NCI-H345 treated with DMSO at 0.1 percent for 48 hours (cell line): ENCODE results near the gene GABRR1.

Experiments used
- DNase-seq: peaks from one replicate; lab custom pipeline; 2025; ENCODE audit not compliant: unreplicated experiment; lab: John Stamatoyannopoulos, UW

Gene GABRR1

DNA sequence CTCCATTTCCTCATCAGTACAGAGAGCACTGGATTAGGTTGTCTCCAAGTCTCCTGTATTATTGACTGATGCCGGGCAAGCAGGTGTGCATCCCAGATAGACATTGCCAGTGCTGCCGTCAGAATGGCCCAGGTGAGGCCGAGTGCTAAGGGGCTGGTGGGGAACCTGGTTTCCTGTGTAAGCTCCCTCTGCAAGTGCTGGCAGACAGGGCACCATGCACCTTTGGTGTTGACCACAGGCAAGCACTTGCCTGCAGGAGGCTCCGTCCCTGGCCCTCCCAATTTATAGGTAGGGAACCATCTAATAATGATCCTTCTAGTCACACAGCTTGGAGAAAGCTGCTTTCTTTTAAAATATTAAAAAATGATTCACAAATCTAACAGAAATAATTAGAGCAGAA lies 747 bp downstream of the GABRR1 start:
- no peak for DNase-seq

DNA sequence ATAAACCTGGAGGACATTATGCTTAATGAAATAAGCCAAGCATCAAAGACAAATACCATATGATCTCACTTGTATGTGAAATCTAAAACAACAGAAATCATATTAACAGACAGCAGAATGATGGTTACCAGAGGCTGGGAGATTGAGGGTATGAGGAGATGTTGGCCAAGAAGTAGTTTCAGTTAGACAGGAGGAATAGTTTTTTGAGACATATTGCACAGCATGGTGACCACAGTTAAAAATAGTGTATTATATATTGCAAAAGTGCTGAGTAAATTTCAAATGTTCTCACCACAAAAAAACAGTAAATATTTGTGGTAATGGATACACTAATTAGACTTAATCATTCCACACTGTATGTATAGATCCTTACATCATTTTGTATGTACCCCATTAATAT lies 1.8 kb downstream of the GABRR1 start:
- no peak for DNase-seq

DNA sequence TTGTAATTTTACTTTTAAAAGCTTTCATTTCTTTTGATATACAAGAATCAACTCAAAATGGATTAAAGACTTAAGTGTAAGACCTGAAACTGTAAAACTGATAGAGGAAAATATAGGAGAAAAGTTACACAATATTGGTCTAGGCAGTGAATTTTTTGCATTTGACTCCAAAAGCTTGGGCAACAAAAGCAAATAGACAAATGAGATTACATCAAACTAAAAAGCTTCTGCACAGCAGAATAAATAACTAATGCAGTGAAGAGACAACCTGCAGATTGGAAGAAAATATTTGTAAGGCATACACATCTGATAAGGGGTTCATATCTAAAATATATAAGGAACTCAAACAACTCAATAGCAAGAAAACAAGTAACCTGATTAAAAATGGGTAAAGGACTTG lies 3.0 kb downstream of the GABRR1 start:
- DNase-seq, result no peak

DNA sequence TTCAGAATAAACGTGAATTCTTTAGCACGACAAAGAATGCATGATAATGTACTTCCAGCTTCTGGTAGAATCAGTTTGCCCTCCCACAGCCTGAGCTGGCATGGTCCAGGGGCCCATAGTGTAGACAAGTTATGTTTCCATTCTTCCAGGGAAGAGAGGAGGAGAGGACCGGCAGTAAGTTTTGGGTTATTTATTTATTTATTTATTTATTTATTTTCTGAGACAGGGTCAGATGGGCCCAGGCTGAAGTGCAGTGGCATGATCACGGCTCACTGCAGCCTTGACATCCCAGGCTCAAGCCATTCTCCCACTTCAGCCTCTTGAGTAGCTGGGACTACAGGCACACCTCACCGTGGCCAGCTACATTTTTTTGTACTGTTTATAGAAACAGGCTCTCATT lies 4.7 kb downstream of the GABRR1 start:
- DNase-seq, result no peak

DNA sequence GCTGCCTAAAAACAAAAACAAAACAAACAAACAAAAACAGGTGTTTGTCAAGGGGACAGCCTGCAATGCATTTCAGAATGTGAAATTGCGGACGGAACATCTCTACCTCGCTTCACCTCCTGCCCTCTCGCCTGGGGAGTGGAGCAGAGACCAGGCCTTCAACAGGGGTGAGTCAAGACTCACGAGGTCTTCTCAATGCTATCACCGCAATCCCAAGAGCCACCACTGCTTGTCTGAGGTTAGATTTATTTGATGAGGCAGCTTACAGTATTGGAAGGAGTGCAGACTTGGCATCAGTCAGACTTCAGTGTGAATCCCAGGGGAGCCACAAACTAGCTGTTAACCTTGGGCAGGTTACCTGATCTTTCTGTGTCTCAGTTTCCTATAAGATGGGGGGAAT lies 7.7 kb downstream of the GABRR1 start:
- DNase-seq, result no peak

DNA sequence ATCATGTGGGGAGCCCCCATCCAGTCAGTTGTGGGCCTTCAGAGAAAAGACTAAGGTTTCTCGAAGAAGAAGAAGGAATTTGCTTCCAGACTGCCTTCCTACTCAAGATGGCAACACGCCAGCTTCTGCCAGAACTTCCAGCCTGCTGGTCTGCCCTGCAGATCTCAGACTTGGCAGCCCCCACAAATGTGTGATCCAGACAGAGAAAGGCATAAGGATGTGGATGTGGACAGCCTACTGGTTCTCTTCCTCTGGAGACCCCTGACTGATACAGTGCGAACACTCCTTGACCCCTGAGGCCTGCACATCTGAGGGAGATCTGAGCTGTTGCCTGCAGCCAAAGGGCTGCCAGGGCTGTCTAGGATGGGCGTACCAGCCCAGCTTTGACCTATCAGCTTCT lies 8.6 kb downstream of the GABRR1 start:
- no peak for DNase-seq

DNA sequence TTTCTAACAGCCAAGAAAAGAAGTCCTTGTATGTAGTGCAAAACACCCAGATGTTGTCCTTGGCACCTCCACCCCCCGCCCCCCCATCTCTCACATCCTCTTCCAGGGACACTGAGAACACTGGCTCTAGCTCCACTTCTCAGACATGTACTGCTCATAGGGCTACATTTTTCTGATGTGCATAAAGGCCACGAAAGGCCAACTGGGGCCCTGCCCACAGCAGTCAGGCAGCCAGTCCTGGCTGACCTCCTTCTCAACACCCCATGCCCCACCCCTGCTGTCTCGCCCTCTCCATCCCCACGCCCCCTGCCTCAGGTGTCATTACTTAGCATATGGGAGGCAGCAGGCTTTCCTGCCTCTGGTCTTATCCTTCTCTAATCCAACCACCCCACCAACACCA lies 11.3 kb downstream of the GABRR1 start:
- no peak for DNase-seq

- DNase-seq, result no peak
Measured at GRCh38 chr6:89204096-89204495, 13.1 kb downstream of the GABRR1 start.

DNA sequence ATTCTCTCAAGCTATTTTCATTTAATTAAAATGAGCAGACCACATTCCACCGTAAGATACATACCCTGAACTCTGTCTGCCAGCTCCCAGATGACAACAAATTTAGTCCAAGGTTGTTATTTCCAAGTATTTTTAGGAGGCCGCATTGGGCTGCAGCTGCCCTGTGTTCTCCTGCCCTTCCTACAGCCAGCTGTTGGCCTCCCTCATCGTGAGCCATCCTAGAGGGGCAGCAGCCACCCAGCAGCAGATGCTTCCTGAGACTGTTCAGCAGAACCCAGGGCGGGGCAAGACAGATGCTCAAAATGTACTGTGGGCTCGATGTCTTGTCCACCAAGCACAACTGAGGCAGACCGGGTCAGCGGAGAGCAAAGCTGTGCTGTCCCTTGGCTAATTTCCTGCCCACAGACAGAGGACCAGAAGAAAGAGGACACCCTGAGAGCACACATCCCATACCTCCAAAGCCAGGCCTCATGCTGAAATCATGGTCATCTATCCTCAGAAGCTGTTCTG lies 16.4 kb downstream of the GABRR1 start:
- no peak for DNase-seq

DNA sequence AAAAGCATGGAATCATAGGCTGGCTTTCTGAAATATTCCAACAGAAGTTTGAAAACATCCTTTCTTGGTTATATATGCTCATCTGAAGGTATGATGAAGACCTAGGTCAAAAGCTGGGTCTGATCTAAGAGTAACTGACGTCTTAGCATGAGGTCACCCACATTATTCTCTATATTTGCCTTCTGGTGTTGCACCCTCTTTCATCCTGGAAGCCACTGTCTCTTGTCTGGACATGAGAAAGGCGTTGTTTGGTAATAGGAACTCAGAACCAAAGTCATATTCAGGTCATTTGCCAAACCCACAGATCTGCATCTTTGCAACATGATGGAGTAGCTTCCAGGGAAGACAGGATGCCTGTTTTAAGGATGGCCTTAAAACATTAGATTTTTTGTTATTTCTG lies 17.6 kb downstream of the GABRR1 start:
- DNase-seq, result no peak

DNA sequence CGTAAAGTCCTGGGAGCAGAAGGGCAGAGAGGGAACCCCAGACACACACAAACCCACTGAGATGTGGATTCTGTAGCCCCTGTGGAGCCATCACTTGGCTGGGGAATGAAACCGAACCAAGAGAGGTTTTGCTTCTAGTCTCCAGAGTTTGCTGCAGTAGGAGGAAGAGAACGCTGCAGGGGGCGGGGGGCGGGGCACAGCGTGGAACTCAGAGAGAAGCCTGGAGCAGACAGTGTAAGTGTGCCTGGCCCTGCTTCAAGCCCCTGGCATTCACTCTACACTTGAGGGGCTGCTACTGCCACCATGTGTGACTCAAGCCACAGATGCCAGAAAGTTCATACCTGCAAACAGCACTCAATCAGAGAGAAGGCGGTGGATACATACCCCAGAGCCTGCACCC lies 18.9 kb downstream of the GABRR1 start:
- DNase-seq, result no peak

DNA sequence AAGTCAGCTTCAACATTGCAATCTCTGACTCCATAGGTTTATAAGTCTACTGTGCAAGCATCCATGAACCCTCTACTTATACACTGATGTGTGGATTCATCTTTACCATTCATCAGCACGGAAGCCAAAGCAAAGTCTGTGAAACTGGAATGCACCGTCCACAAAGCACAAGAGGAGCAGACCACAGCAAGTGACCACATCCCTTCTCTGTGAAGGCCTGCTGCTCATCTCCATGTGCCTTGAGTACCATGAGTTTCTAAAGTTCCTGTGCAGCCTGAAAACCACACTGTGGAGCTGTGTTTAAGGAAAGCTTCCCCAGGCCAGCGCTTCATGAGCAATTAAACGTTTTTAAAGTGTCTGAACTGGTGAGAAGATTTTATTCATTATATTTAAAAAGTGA lies 20.0 kb downstream of the GABRR1 start:
- no peak for DNase-seq

- DNase-seq, result no peak
Measured at GRCh38 chr6:89194559-89194958, 22.6 kb downstream of the GABRR1 start.

- no peak for DNase-seq
Measured at GRCh38 chr6:89190741-89191140, 26.4 kb downstream of the GABRR1 start.

GRCh38 chr6:89187504-89187903 lies 29.7 kb downstream of the GABRR1 start:
- DNase-seq, result no peak

DNA sequence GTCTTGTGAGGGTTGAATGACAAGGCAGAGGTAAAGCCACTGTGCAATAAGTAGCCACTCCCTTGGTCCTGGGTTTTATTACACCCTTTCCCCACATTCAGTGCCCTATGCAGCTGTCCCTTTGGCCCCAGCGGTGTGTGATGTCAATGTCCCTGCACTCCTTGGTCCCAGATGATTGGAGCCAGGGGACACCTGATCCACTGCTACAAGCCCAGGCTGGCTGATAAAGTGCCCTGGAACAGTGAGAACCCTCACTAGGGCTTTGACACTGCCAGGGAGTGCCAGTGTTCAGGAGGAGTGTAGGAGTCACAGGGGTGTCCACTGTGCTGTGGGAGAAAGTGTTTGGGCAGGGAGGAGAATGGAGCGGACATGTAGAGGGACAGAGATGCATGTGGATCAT lies 30.4 kb downstream of the GABRR1 start:
- no peak for DNase-seq

DNA sequence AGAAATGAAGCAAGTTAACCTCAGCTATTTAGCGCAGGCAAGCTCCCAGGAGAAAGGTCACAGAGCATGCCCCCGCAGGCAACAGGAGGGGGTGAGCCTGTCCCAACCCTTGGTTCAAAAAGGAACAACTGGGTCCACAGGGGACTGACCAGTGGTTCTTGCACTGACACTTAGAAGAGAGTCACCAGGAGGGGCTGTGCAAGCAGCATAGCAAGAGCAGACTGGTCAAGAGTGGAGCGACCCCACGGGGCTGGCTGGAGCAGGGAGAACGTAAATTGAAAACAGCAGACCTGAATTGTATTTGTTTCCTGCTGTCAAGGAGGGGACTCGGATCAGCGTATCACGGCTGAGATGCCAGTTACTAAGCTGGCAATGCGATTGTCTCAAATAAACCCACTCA lies 32.8 kb downstream of the GABRR1 start:
- DNase-seq, result no peak

GRCh38 chr6:89183294-89183693 lies 33.9 kb downstream of the GABRR1 start:
- DNase-seq, result no peak

- DNase-seq, result no peak
Measured at GRCh38 chr6:89180971-89181370, 36.2 kb downstream of the GABRR1 start.

GRCh38 chr6:89180112-89180511 lies 37.0 kb downstream of the GABRR1 start:
- DNase-seq, result no peak

- no peak for DNase-seq
Measured at GRCh38 chr6:89173634-89174033, 43.5 kb downstream of the GABRR1 start.

DNA sequence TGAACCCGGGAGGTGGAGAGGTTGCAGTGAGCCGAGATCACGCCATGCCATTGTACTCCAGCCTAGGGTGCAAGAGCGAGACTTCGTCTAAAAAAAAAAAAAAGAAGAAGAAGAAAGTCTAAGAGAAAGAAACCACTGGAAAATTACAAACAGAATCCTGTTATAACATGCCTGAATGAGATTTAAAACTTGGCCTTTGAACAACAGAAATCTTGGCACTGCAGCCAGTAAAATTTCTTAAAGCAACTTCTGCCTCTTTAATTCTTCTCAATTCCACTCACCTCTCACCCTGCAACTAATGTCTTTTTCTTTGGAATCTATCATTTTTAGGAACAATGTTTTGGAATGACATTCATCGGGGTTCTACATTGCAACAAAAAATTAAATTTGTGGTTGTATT lies 45.0 kb downstream of the GABRR1 start:
- no peak for DNase-seq

GRCh38 chr6:89162047-89162371 lies 55.1 kb downstream of the GABRR1 start:
- DNase-seq, result no peak
